Measurements from ENCODE around the gene HOMER1.

GRCh38 chr5:79547982-79548381, 34.0 kb upstream of the HOMER1 start:
- no peak for TF ChIP-seq BHLHE40 (IDR thresholded peaks at IDR 0.05; ENCODE audit: borderline replicate concordance)
- TF ChIP-seq TARDBP (IDR thresholded peaks at IDR 0.05) = no peak
- TF ChIP-seq FOXA1 (IDR thresholded peaks at IDR 0.05) = no peak
- no peak for TF ChIP-seq NFRKB (IDR thresholded peaks at IDR 0.05)
- TF ChIP-seq FOXM1 (IDR thresholded peaks at IDR 0.05; ENCODE audit: borderline replicate concordance) = no peak
